ENCODE data around the gene CEMIP. TPM values are rescaled to one million over a fixed set of nuclear protein-coding genes. Genes with fewer than 3 reads are reported as not detected.

Gene CEMIP
- polyA plus RNA-seq, 1 of the 3 experiments (the other 2 are of a cell fraction) = 27.8 TPM

GRCh38 chr15:80985981-80986380 is 206.8 kb downstream of the CEMIP start:
- ChIA-PET CTCF (interaction anchor here (0.9 to 9.0 kb wide), 3 partner anchors 11 to 210 kb away, joined by 3 to 52 read pairs (median 4); no protein-coding TSS in a partner anchor), POLR2A (no interaction called here)
- H3K79me2 ChIP-seq (ENCODE audit: insufficient read depth) = peaks cover 74% of the 10 kb centered on the region

More at GRCh38 chr15:80985981-80986380, 206.8 kb downstream of the CEMIP start:
- Histone ChIP-seq H3K4me3 (ENCODE audit: low read depth in 2 of 2, low read length in 1 of 2) (no peak overlapping the region), H3F3A (replicated peaks; ENCODE audit: insufficient read depth) (no peaks in the 10 kb centered on the region), H2AFZ (ENCODE audit: low read depth) (no peak overlapping the region), H3K9ac (no peak overlapping the region), H3K27me3 (ENCODE audit: insufficient read depth) (no peaks in the 10 kb centered on the region), H3K9me3 (no peaks in the 10 kb centered on the region), H3K36me3 (replicated peaks in 1 of 2; ENCODE audit: control insufficient read depth in 1 of 2, insufficient read depth in 2 of 2, low read length in 1 of 2) (no peaks in the 10 kb centered on the region), H3K9me2 (no peaks in the 10 kb centered on the region), H3K27ac (ENCODE audit: low read depth in 2 of 2, low read length in 1 of 2) (no peak overlapping the region), H4K20me1 (ENCODE audit: insufficient read depth) (peaks cover 10% of the 10 kb centered on the region), H3K4me1 (ENCODE audit: control insufficient read depth in 1 of 2, insufficient read depth in 2 of 2, low read depth in 1 of 2, low read length in 1 of 2) (peaks cover 0 to 13% of the 10 kb centered on the region in 2 experiments; a peak in 2 of 4 replicates), H3K4me2 (no peak overlapping the region)
- TF ChIP-seq RAD21 (IDR thresholded peaks at IDR 0.05; ENCODE audit: low read length) (no peak), TEAD4 (IDR thresholded peaks at IDR 0.05; ENCODE audit: borderline replicate concordance, insufficient read depth) (no peak), RFX5 (IDR thresholded peaks at IDR 0.05; ENCODE audit: low read length) (no peak), IRF3 (IDR thresholded peaks at IDR 0.05; ENCODE audit: low read depth, low read length) (no peak), YY1 (IDR thresholded peaks at IDR 0.05; ENCODE audit: low read depth) (no peak), NFIC (IDR thresholded peaks at IDR 0.05; ENCODE audit: borderline replicate concordance) (no peak), REST (IDR thresholded peaks at IDR 0.05; ENCODE audit: low read depth, low read length) (no peak), MEF2A (IDR thresholded peaks at IDR 0.05; ENCODE audit: borderline replicate concordance, low read depth) (no peak), PBX3 (IDR thresholded peaks at IDR 0.05) (no peak)
- no peak for DNase-seq
- 96% methylated on average over 5 of the region's 5 CpGs for WGBS (ENCODE audit: low lambda C conversion rate)
